Spleen (tissue), 11 donors: ENCODE data around the gene B2M. TPM values are rescaled to one million over a fixed set of nuclear protein-coding genes. Genes with fewer than 3 reads are reported as not detected.
A peak's percentile ranks its signal among the peaks of the same experiment; 100 is the strongest.
"Not testable (repeated sequence)": the region's sequence is repeated elsewhere in the genome, so short reads cannot be mapped to it uniquely, and the experiment has no call there.

Source experiments
- DNase-seq: peaks from one replicate; pipeline ENCODE4 v3.0.0-alpha.2; 2020
- H3K27ac ChIP-seq, 8 donors: fragments of 200-600 bp; sonication (generic) in 7 of 8; 1 replicate in 4 of 8; 2 replicates in 4 of 8; pipeline versions ENCODE4 v1.5.0 to v1.8.0; 2016 to 2021; ENCODE audit warnings: inconsistent platforms in 4 of 8, mild to moderate bottlenecking in 4 of 8, moderate library complexity in 1 of 8
- H3K27me3 ChIP-seq, 7 donors: fragments of 200-600 bp; sonication (generic) in 6 of 7; replicated peaks in 1 of 7; 1 replicate in 4 of 7; 2 replicates in 3 of 7; pipeline versions ENCODE4 v1.5.0 to v1.8.0; 2016 to 2021; ENCODE audit warnings: inconsistent platforms in 3 of 7, mild to moderate bottlenecking in 1 of 7
- H3K36me3 ChIP-seq, 6 donors: fragments of 200-600 bp; sonication (generic) in 5 of 6; 1 replicate in 4 of 6; 2 replicates in 2 of 6; pipeline versions ENCODE4 v1.5.0 to v1.8.0; 2016 to 2021; ENCODE audit warnings: inconsistent platforms in 2 of 6
- H3K4me1 ChIP-seq, 6 donors: fragments of 200-600 bp; sonication (generic) in 5 of 6; 1 replicate in 3 of 6; 2 replicates in 3 of 6; pipeline versions ENCODE4 v1.5.0 to v1.8.0; 2016 to 2021; ENCODE audit warnings: inconsistent platforms in 3 of 6
- H3K4me3 ChIP-seq, 8 donors: fragments of 200-600 bp; sonication (generic) in 7 of 8; 1 replicate in 4 of 8; 2 replicates in 4 of 8; pipeline versions ENCODE4 v1.5.0 to v1.8.0; 2016 to 2021; ENCODE audit warnings: inconsistent platforms in 4 of 8, mild to moderate bottlenecking in 4 of 8, moderate library complexity in 2 of 8
- H3K9me3 ChIP-seq, 8 donors: fragments of 200-600 bp; sonication (generic) in 7 of 8; 1 replicate in 4 of 8; 2 replicates in 4 of 8; pipeline versions ENCODE4 v1.5.0 to v1.8.0; 2016 to 2021; ENCODE audit warnings: inconsistent platforms in 4 of 8
- CTCF ChIP-seq, 11 experiments: fragments of 200-600 bp in 7 of 11; fragments of 450-650 bp in 4 of 11; sonication (generic) in 4 of 11; IDR thresholded peaks in 8 of 11; conservative IDR thresholded peaks in 3 of 11; 1 replicate in 7 of 11; 2 replicates in 4 of 11; pipeline versions ENCODE4 v1.4.0 to v1.8.0; 2016 to 2021; ENCODE audit warnings: antibody characterized with exemption in 11 of 11, inconsistent platforms in 4 of 11, mild to moderate bottlenecking in 1 of 11
- POLR2A ChIP-seq, 3 donors: fragments of 450-650 bp; IDR thresholded peaks; one replicate each; pipeline ENCODE4 v1.5.1; 2017; ENCODE audit warnings: antibody characterized with exemption in 3 of 3, mild to moderate bottlenecking in 1 of 3
- POLR2AphosphoS5 ChIP-seq, 3 donors: sonication (generic); formaldehyde crosslinking; IDR thresholded peaks; one replicate each; pipeline ENCODE4 v1.5.1; 2017; ENCODE audit warnings: antibody characterized with exemption in 3 of 3
- WGBS, 5 donors: extraction: QIAGEN DNeasy Blood & Tissue Kit in 3 of 5; methylation state at CpG; one replicate each; pipeline versions ENCODE4 v1.1.5 to v1.1.7; 2013 to 2018; 5-methylcytosine and 5-hydroxymethylcytosine counted together
- intact Hi-C: fragments of 100-400 bp; cut with DNase I; formaldehyde crosslinking; loops from one replicate; pipeline ENCODE4 v1.15.0; 2023; ENCODE audit warnings: low total_unique reads
- polyA plus RNA-seq, 3 donors: library from polyadenylated mRNA; stranded (reverse); fragments of 200-250 nt; gene quantifications; one replicate each; pipeline ENCODE4 v1.2.1, GENCODE V29; 2013
- total RNA-seq, 7 donors: library from RNA; depleted of rRNA in 3 of 7; stranded (reverse); fragments of >200 nt in 3 of 7; fragmentation: NEBNext Ultra II Directional in 4 of 7; extraction: Animal tissue kit (Norgen Biotek cat#: 25700) in 4 of 7; gene quantifications; one replicate each; pipeline versions ENCODE4 v1.1.0 to v1.2.1, GENCODE V29; 2016 to 2021
- donor health status: healthy with polysubstance abuse.
- donor health status: DM: no; HTN: no; CAD: no; lungs with moderate emphysema.
- donor health status: DM: no; HTN: no; CAD: no.
- donor health status: Bipolar disorder and iron deficiency.
- donor health status: healthy.
- donor health status: DM: no; HTN: no; CAD: no.
- donor health status: DM: yes; HTN: yes; CAD: no.

Gene B2M
- total and polyA plus RNA-seq, 10 donors: 3,969 to 10,333 (median 6,045) TPM

DNA sequence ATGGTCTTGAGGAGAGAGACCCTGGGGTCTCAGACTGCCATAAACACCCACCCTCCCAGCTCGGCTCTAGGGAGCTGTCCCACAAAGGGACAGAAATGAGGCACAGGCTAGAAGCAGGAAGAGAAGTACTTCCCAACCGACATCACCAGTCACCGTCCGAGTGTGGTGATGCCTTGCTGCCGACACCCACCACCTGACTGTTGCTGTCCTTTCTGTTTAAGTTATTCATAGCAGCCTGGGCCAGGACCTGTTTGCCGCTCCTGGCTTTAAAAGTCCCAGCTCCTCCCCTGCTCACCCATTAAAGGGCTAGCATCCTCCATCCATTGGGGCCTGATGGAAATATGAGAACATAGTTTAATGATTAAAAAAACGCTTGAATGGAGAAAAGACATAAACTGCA, 34.6 kb upstream of the B2M start:
- H3K4me1 ChIP-seq: peaks cover 9 to 97% (median 49%) of the 10 kb centered on the region in 6 donors
- intact Hi-C loops: no loop called here

GRCh38 chr15:44682211-44682610, 29.1 kb upstream of the B2M start:
- peaks cover 15 to 72% (median 42%) of the 10 kb centered on the region in 6 donors for H3K4me1 ChIP-seq
- TF ChIP-seq POLR2A (IDR thresholded peaks at IDR 0.05): no peak
- TF ChIP-seq CTCF (IDR thresholded peaks at IDR 0.05 in 8 of 11, conservative IDR thresholded peaks at IDR 0.05 in 3 of 11): no peak
- TF ChIP-seq POLR2AphosphoS5 (IDR thresholded peaks at IDR 0.05): no peak
- H3K9me3 ChIP-seq: peaks cover 0 to 27% (median 0%) of the 10 kb centered on the region in 8 donors
- intact Hi-C loops: no loop called here
- peak overlapping the region in 6 of 8 donors; percentile 79 to 93 (median 84) for H3K27ac ChIP-seq
- no peak for DNase-seq
- no peak overlapping the region for H3K4me3 ChIP-seq
- no peaks in the 10 kb centered on the region for H3K36me3 ChIP-seq
- no peaks in the 10 kb centered on the region for H3K27me3 ChIP-seq
- 62 to 79% (median 69%) methylated on average over 2 of the region's 2 CpGs for WGBS, 5 donors

More for the DNA sequence above, 34.6 kb upstream of the B2M start:
- H3K27ac ChIP-seq: peak overlapping the region; percentile 54 to 89 (median 79)
- TF ChIP-seq POLR2A (IDR thresholded peaks at IDR 0.05) (no peak), CTCF (IDR thresholded peaks at IDR 0.05 in 8 of 11, conservative IDR thresholded peaks at IDR 0.05 in 3 of 11) (no peak), POLR2AphosphoS5 (IDR thresholded peaks at IDR 0.05) (peak in 2 of 3 donors; percentile 41 to 49)
- no peaks in the 10 kb centered on the region for H3K36me3 ChIP-seq
- no peaks in the 10 kb centered on the region for H3K9me3 ChIP-seq
- WGBS, 5 donors: 37 to 61% (median 50%) methylated on average over 7 of the region's 7 CpGs
- DNase-seq: no peak
- H3K4me3 ChIP-seq: peak overlapping the region in 1 of 8 donors; percentile 32
- no peaks in the 10 kb centered on the region for H3K27me3 ChIP-seq

- Histone ChIP-seq H3K4me3 (peak overlapping the region in 1 of 8 donors; percentile 50), H3K9me3 (peaks cover 0 to 34% (median 2%) of the 10 kb centered on the region in 8 donors), H3K27ac (peak overlapping the region; percentile 66 to 93 (median 82)), H3K4me1 (peaks cover 15 to 64% (median 33%) of the 10 kb centered on the region in 6 donors)
- intact Hi-C loops, H3K27me3 ChIP-seq, H3K36me3 ChIP-seq: not testable (repeated sequence)
- TF ChIP-seq POLR2AphosphoS5 (IDR thresholded peaks at IDR 0.05): peak in 2 of 3 donors; percentile 26 to 52
- 24 to 35% (median 31%) methylated on average over 4 to 8 of the region's 8 CpGs for WGBS, 5 donors
- peak; percentile 93 for DNase-seq
Observed at GRCh38 chr15:44682809-44683682, 28.3 kb upstream of the B2M start.

- H3K4me3 ChIP-seq, H3K27me3 ChIP-seq, H3K27ac ChIP-seq, H3K36me3 ChIP-seq, DNase-seq, intact Hi-C loops: not testable (repeated sequence)
- peaks cover 0 to 15% (median 3%) of the 10 kb centered on the region in 6 donors for H3K4me1 ChIP-seq
- WGBS, 5 donors: 85 to 94% (median 90%) methylated on average over 2 of the region's 2 CpGs
- H3K9me3 ChIP-seq: peaks cover 0 to 42% (median 3%) of the 10 kb centered on the region in 8 donors
Observed at GRCh38 chr15:44689318-44689717, 22.0 kb upstream of the B2M start.

- 4 to 20% (median 12%) methylated on average over 1 of the region's 1 CpG for WGBS, 5 donors
Observed at GRCh38 chr15:44690245-44690644, 21.1 kb upstream of the B2M start.

More at GRCh38 chr15:44690245-44690644, 21.1 kb upstream of the B2M start:
- H3K4me3 ChIP-seq, H3K27ac ChIP-seq, H3K36me3 ChIP-seq, H3K27me3 ChIP-seq, intact Hi-C loops, DNase-seq: not testable (repeated sequence)
- Histone ChIP-seq H3K9me3 (peaks cover 0 to 33% (median 3%) of the 10 kb centered on the region in 8 donors), H3K4me1 (peaks cover 0 to 13% (median 2%) of the 10 kb centered on the region in 6 donors)
